ENCODE data around the gene MSL1.

- TF ChIP-seq CTCF (IDR thresholded peaks at IDR 0.05 in 8 of 11, conservative IDR thresholded peaks at IDR 0.05 in 3 of 11) = no peak
- TF ChIP-seq POLR2A (IDR thresholded peaks at IDR 0.05) = no peak
- no peak for TF ChIP-seq POLR2AphosphoS5 (IDR thresholded peaks at IDR 0.05)
Measured at GRCh38 chr17:40178660-40179059, 56.9 kb downstream of the MSL1 start.
